Astrocyte of the spinal cord (primary cell): ENCODE measurements around the gene TMEM132D.

Experiments
- DNase-seq: peaks from one replicate; pipeline ENCODE4 v3.0.0; 2011; ENCODE audit warnings: low read depth, low spot score
- H3K4me3 ChIP-seq: 2 replicates; pipeline ENCODE4 v1.5.1; 2011; ENCODE audit warnings: low read depth, mild to moderate bottlenecking, low read length, moderate library complexity
- in situ Hi-C: cut with HindIII; loops from 2 replicates; pipeline ENCODE4 v1.10.0; 2017; ENCODE audit warnings: low sequenced_read_pairs
- TF ChIP-seq, protein P1 (sequence below): IDR thresholded peaks from 2 replicates; pipeline ENCODE4 v1.5.1; 2012; ENCODE audit warnings: low read depth, mild to moderate bottlenecking, low read length, inconsistent platforms

TMEM132D gene

GRCh38 chr12:129534966-129535750 lies 368.7 kb downstream of the TMEM132D start:
- TF ChIP-seq, protein P1, sequence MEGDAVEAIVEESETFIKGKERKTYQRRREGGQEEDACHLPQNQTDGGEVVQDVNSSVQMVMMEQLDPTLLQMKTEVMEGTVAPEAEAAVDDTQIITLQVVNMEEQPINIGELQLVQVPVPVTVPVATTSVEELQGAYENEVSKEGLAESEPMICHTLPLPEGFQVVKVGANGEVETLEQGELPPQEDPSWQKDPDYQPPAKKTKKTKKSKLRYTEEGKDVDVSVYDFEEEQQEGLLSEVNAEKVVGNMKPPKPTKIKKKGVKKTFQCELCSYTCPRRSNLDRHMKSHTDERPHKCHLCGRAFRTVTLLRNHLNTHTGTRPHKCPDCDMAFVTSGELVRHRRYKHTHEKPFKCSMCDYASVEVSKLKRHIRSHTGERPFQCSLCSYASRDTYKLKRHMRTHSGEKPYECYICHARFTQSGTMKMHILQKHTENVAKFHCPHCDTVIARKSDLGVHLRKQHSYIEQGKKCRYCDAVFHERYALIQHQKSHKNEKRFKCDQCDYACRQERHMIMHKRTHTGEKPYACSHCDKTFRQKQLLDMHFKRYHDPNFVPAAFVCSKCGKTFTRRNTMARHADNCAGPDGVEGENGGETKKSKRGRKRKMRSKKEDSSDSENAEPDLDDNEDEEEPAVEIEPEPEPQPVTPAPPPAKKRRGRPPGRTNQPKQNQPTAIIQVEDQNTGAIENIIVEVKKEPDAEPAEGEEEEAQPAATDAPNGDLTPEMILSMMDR, result no peak
- in situ Hi-C loops, result no loop called here
- DNase-seq, result no peak
- H3K4me3 ChIP-seq, result no peak overlapping the region

GRCh38 chr12:129532707-129533499 lies 370.9 kb downstream of the TMEM132D start:
- in situ Hi-C loops, result no loop called here
- TF ChIP-seq, protein P1, result no peak
- no peak for DNase-seq

DNA sequence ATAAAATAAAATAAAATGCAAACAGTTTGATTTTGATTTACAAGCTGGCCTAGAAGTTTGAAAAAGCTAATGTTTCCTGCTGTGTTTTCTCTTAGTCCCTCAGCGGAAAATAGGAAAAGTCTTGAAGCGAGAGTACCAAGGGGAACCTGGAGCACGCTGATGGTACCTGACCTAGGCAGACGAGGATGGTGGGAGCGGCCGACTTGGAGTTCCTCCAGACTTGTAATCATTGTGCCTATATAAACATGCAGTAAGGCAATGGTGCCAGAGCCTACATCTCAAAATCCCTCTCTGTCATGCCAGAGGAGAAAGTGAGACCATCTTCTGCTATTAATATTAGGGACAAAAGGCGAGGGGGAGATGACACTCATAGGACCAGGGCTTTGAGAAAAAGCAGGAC lies 371.7 kb downstream of the TMEM132D start:
- H3K4me3 ChIP-seq, result no peak overlapping the region
- TF ChIP-seq, protein P1, result no peak
- no peak for DNase-seq
- in situ Hi-C loops, result no loop called here

More at GRCh38 chr12:129532707-129533499, 370.9 kb downstream of the TMEM132D start:
- no peak overlapping the region for H3K4me3 ChIP-seq

DNA sequence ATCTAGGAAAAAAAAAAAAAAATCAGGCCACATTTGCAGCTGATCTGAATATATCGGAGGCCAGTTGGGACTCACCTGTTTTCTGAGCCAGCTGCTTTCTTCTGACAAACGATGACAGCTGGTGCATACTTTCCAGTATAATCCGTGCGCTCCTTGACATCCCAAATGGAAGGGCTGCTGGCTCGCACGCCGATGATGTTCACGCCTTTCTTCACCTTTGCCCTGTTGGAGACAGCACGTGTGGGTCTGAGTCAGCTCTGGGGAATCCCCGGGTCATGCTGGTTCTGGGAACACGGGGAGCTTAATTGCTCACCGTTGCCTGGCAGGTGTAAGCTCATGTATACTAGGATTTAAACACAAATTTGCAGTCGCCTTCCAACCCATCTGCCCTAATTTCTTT lies 372.8 kb downstream of the TMEM132D start:
- in situ Hi-C loops, result no loop called here

DNA sequence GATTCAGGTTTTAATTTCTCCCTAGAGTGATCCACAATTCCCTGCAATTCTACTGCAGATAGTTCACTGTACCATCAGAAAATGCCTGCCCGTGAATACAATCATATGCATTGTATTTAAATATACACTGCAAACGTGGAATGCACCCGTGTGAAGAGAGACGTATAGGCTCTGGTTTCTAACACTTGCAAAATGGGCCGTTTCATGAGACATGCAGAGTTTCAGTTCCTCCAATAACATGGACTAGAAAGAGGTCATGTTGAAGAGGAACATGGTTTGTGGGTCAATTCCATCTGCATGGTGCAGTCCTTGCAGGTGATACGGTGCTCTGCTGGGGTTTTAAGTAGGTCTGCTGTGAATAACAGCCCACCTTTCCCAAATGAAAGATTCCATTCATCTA lies 373.3 kb downstream of the TMEM132D start:
- DNase-seq, result no peak
- H3K4me3 ChIP-seq, result no peak overlapping the region
- TF ChIP-seq, protein P1, result no peak
- in situ Hi-C loops, result no loop called here

More for the DNA sequence above, 372.8 kb downstream of the TMEM132D start:
- TF ChIP-seq, protein P1, result no peak
- no peak for DNase-seq
- H3K4me3 ChIP-seq, result no peak overlapping the region

GRCh38 chr12:129527506-129527905 lies 376.3 kb downstream of the TMEM132D start:
- H3K4me3 ChIP-seq, result no peak overlapping the region
- DNase-seq, result no peak
- TF ChIP-seq, protein P1, result no peak
- in situ Hi-C loops, result no loop called here
